ENCODE results near the gene SON.

- TF ChIP-seq CTCF (IDR thresholded peaks at IDR 0.05; ENCODE audit: insufficient read depth, low read length, poor library complexity, severe bottlenecking) (no peak), EZH2phosphoT487 (conservative IDR thresholded peaks at IDR 0.05; ENCODE audit: low read length) (no peak)
Measured at GRCh38 chr21:33495743-33496142, 47.1 kb upstream of the SON start.
